Cardiac septum (tissue), 1 donor: Measurements from ENCODE around the gene RNF208. TPM values are rescaled to one million over a fixed set of nuclear protein-coding genes. Genes with fewer than 3 reads are reported as not detected.

Experiments
- DNase-seq: peaks from one replicate; pipeline ENCODE4 v3.0.0-alpha.2; 2020; ENCODE audit warnings: low spot score
- intact Hi-C: fragments of 100-400 bp; cut with DNase I; formaldehyde crosslinking; loops from one replicate; pipeline ENCODE4 v1.14.0; 2022
- total RNA-seq: library from RNA; stranded (reverse); fragmentation: NEBNext Ultra II Directional; extraction: Animal tissue kit (Norgen Biotek cat#: 25700); gene quantifications from one replicate; pipeline ENCODE4 v1.2.1, GENCODE V29; 2021
- donor health status: DM: no; HTN: no; CAD: no.

The RNF208 gene
- total RNA-seq, 1 donor from 2014 or later = 22.2 TPM

- intact Hi-C loops = no loop called here
- no peak for DNase-seq
Observed at GRCh38 chr9:137171149-137171900, 50.7 kb downstream of the RNF208 start.

- intact Hi-C loops = no loop called here
Observed at GRCh38 chr9:137170486-137171148, 51.4 kb downstream of the RNF208 start.

More at GRCh38 chr9:137170486-137171148, 51.4 kb downstream of the RNF208 start:
- no peak for DNase-seq

Other genes starting within 250 kb of the RNF208 start
- 1,323 TPM for gene PTGDS, start 244.7 kb downstream of the RNF208 start, total RNA-seq
- gene LCNL1, start 239.2 kb downstream of the RNF208 start, total RNA-seq = 5.9 TPM
- gene PAXX, start 229.8 kb downstream of the RNF208 start, total RNA-seq = 26.0 TPM
- gene CLIC3, start 225.7 kb downstream of the RNF208 start, total RNA-seq = 12.9 TPM
- 41.5 TPM for gene ABCA2, start 194.0 kb downstream of the RNF208 start, total RNA-seq
- gene FUT7, start 190.2 kb downstream of the RNF208 start, total RNA-seq = 0.22 TPM
- gene NPDC1, start 176.1 kb downstream of the RNF208 start, total RNA-seq = 96.4 TPM
- gene ENTPD2, start 168.2 kb downstream of the RNF208 start, total RNA-seq = 0.92 TPM
- gene SAPCD2, start 151.7 kb downstream of the RNF208 start, total RNA-seq = 0.11 TPM
- gene UAP1L1, start 144.7 kb downstream of the RNF208 start, total RNA-seq = 6.5 TPM
- 27.2 TPM for gene MAN1B1, start 135.3 kb downstream of the RNF208 start, total RNA-seq
- 150 TPM for gene DPP7, start 107.5 kb downstream of the RNF208 start, total RNA-seq
- not detected for gene GRIN1, start 83.1 kb downstream of the RNF208 start, total RNA-seq
- gene LRRC26, start 52.2 kb downstream of the RNF208 start, total RNA-seq = not detected
- not detected for gene TMEM210, start 50.2 kb downstream of the RNF208 start, total RNA-seq
- gene ANAPC2, start 33.7 kb downstream of the RNF208 start, total RNA-seq = 32.5 TPM
- 59.5 TPM for gene SSNA1, start 33.6 kb downstream of the RNF208 start, total RNA-seq
- gene TPRN, start 21.5 kb downstream of the RNF208 start, total RNA-seq = 13.5 TPM
- 40.6 TPM for gene TMEM203, start 16.6 kb downstream of the RNF208 start, total RNA-seq
- 8.0 TPM for gene NDOR1, start 16.5 kb downstream of the RNF208 start, total RNA-seq
- not detected for gene CYSRT1, start 2.9 kb upstream of the RNF208 start, total RNA-seq
- not detected for gene RNF224, start 5.3 kb upstream of the RNF208 start, total RNA-seq
- gene SLC34A3, start 8.7 kb upstream of the RNF208 start, total RNA-seq = not detected
- gene TUBB4B, start 19.0 kb upstream of the RNF208 start, total RNA-seq = 304 TPM
- not detected for gene STPG3, start 29.0 kb upstream of the RNF208 start, total RNA-seq
- 37.2 TPM for gene NELFB, start 33.1 kb upstream of the RNF208 start, total RNA-seq
- gene TOR4A, start 55.5 kb upstream of the RNF208 start, total RNA-seq = 13.9 TPM
- gene NRARP, start 80.0 kb upstream of the RNF208 start, total RNA-seq = 11.7 TPM
- 11.3 TPM for gene EXD3, start 200.9 kb upstream of the RNF208 start, total RNA-seq
- 3.3 TPM for gene NOXA1, start 201.2 kb upstream of the RNF208 start, total RNA-seq
- not detected for gene ENTPD8, start 219.1 kb upstream of the RNF208 start, total RNA-seq
- 12.2 TPM for gene NSMF, start 237.1 kb upstream of the RNF208 start, total RNA-seq